MM.1S (cell line): ENCODE results near the gene ADCK1.
"Not testable (repeated sequence)": the region's sequence is repeated elsewhere in the genome, so short reads cannot be mapped to it uniquely, and the experiment has no call there.

ENCODE experiments used
- DNase-seq: peaks from one replicate; pipeline ENCODE4 v3.0.0-alpha.2; 2015
- H2AFZ ChIP-seq: fragments of 300-600 bp; sonication (generic); 2 replicates; pipeline ENCODE4 v1.6.0; 2016; ENCODE audit warnings: antibody characterized with exemption, low read length
- H3F3A ChIP-seq: fragments of 300-600 bp; sonication (generic); 2 replicates; pipeline ENCODE4 v1.6.1; 2016; ENCODE audit warnings: mild to moderate bottlenecking, antibody characterized with exemption, low read length, moderate library complexity, mixed read lengths; ENCODE audit not compliant: insufficient read depth
- H3K27ac ChIP-seq: fragments of 300-600 bp; sonication (generic); 2 replicates; pipeline ENCODE4 v1.5.1; 2016; ENCODE audit warnings: mild to moderate bottlenecking, low read length
- H3K27me3 ChIP-seq: fragments of 300-600 bp; sonication (generic); replicated peaks from 2 replicates; pipeline ENCODE4 v1.6.0; 2016; ENCODE audit warnings: low read length; ENCODE audit not compliant: insufficient read depth
- H3K36me3 ChIP-seq: fragments of 300-600 bp; sonication (generic); replicated peaks from 2 replicates; pipeline ENCODE4 v1.6.1; 2016; ENCODE audit warnings: mild to moderate bottlenecking, low read length, mixed read lengths; ENCODE audit not compliant: insufficient read depth
- H3K4me1 ChIP-seq: fragments of 300-600 bp; sonication (generic); 2 replicates; pipeline ENCODE4 v1.6.1; 2016; ENCODE audit warnings: low read length, mixed read lengths
- H3K4me2 ChIP-seq: fragments of 300-600 bp; sonication (generic); 2 replicates; pipeline ENCODE4 v1.6.0; 2016; ENCODE audit warnings: low read depth, low read length
- H3K4me3 ChIP-seq: fragments of 300-600 bp; sonication (generic); 2 replicates; pipeline ENCODE4 v1.5.1; 2016; ENCODE audit warnings: low read length, mixed read lengths
- H3K79me2 ChIP-seq: fragments of 300-600 bp; sonication (generic); 2 replicates; pipeline ENCODE4 v1.6.1; 2016; ENCODE audit warnings: mixed run types, low read length, mixed read lengths
- H3K9ac ChIP-seq: fragments of 300-600 bp; sonication (generic); 2 replicates; pipeline ENCODE4 v1.6.1; 2016; ENCODE audit warnings: low read length, mixed read lengths
- H3K9me2 ChIP-seq: fragments of 300-600 bp; sonication (generic); replicated peaks from 2 replicates; pipeline ENCODE4 v1.6.1; 2016; ENCODE audit warnings: mild to moderate bottlenecking, low read length, mixed read lengths; ENCODE audit not compliant: insufficient read depth
- H3K9me3 ChIP-seq: fragments of 300-600 bp; sonication (generic); replicated peaks from 2 replicates; pipeline ENCODE4 v1.6.1; 2016; ENCODE audit warnings: mild to moderate bottlenecking, low read length, mixed read lengths; ENCODE audit not compliant: insufficient read depth
- H4K20me1 ChIP-seq: fragments of 300-600 bp; sonication (generic); 2 replicates; pipeline ENCODE4 v1.6.1; 2016; ENCODE audit warnings: mild to moderate bottlenecking, low read length, moderate library complexity, mixed read lengths; ENCODE audit not compliant: insufficient read depth
- CTCF ChIP-seq: fragments of 300-600 bp; sonication (generic); IDR thresholded peaks from 2 replicates; pipeline ENCODE4 v1.5.1; 2016; ENCODE audit warnings: antibody characterized with exemption, low read length, mixed read lengths
- EZH2 ChIP-seq: fragments of 300-600 bp; sonication (generic); optimal IDR thresholded peaks from 2 replicates; pipeline ENCODE3; 2017; ENCODE audit warnings: low read depth, mild to moderate bottlenecking, antibody characterized with exemption, low read length, mixed read lengths
- EZH2phosphoT487 ChIP-seq: fragments of 300-600 bp; sonication (generic); IDR thresholded peaks from 2 replicates; pipeline ENCODE4 v1.6.1; 2018; ENCODE audit warnings: antibody characterized with exemption, low read length

ADCK1 gene

GRCh38 chr14:77912754-77913556 is 113.0 kb downstream of the ADCK1 start:
- Histone ChIP-seq H3K27me3 (no peaks in the 10 kb centered on the region), H4K20me1 (no peaks in the 10 kb centered on the region), H3K9me3 (no peaks in the 10 kb centered on the region), H3K4me2 (no peak overlapping the region), H3F3A (no peaks in the 10 kb centered on the region), H3K9ac (no peak overlapping the region), H3K27ac (no peak overlapping the region), H3K36me3 (no peaks in the 10 kb centered on the region), H3K79me2 (no peaks in the 10 kb centered on the region), H3K4me1 (no peaks in the 10 kb centered on the region), H2AFZ (no peak overlapping the region), H3K9me2 (no peaks in the 10 kb centered on the region), H3K4me3 (no peak overlapping the region)
- no peak for TF ChIP-seq EZH2
- TF ChIP-seq EZH2phosphoT487: no peak
- no peak for TF ChIP-seq CTCF
- no peak for DNase-seq

GRCh38 chr14:77914073-77914721 is 114.3 kb downstream of the ADCK1 start:
- no peak overlapping the region for H3K4me3 ChIP-seq
- no peaks in the 10 kb centered on the region for H3K79me2 ChIP-seq
- H3K27me3 ChIP-seq: no peaks in the 10 kb centered on the region
- TF ChIP-seq EZH2 (no peak), CTCF (no peak), EZH2phosphoT487 (no peak)
- H3F3A ChIP-seq: no peaks in the 10 kb centered on the region
- H3K4me1 ChIP-seq: no peaks in the 10 kb centered on the region
- no peak overlapping the region for H3K4me2 ChIP-seq
- no peak overlapping the region for H3K27ac ChIP-seq
- H3K36me3 ChIP-seq: no peaks in the 10 kb centered on the region
- no peaks in the 10 kb centered on the region for H3K9me3 ChIP-seq
- H3K9me2 ChIP-seq: no peaks in the 10 kb centered on the region
- no peak overlapping the region for H3K9ac ChIP-seq
- DNase-seq: no peak
- no peaks in the 10 kb centered on the region for H4K20me1 ChIP-seq
- no peak overlapping the region for H2AFZ ChIP-seq

GRCh38 chr14:77915390-77915789 is 115.5 kb downstream of the ADCK1 start:
- H3K9me3 ChIP-seq, H3K4me3 ChIP-seq, H3K9me2 ChIP-seq, H3K79me2 ChIP-seq, H3K27ac ChIP-seq, H2AFZ ChIP-seq, H3K4me1 ChIP-seq, H3F3A ChIP-seq, H3K4me2 ChIP-seq, H3K9ac ChIP-seq, H4K20me1 ChIP-seq, DNase-seq, H3K36me3 ChIP-seq, H3K27me3 ChIP-seq: not testable (repeated sequence)
